Activated CD8-positive, alpha-beta memory T cell treated with anti-CD3 and anti-CD28 coated beads, Interleukin-2, amount 10 ng/mL, durations not matched to agents 7 days and 5 days (primary cell): Measurements from ENCODE around the gene POM121C. TPM values are rescaled to one million over a fixed set of nuclear protein-coding genes. Genes with fewer than 3 reads are reported as not detected.
"Not testable (repeated sequence)": the region's sequence is repeated elsewhere in the genome, so short reads cannot be mapped to it uniquely, and the experiment has no call there.

ENCODE experiments used
- ATAC-seq: fragments of 150-1000 bp; cut with Tn5 transposase; one replicate; pipeline ENCODE4 v1.10.0; 2021; ENCODE audit warnings: moderate library complexity
- CTCF ChIA-PET: fragments of 350-600 bp; sonication (Branson Sonifier 250); formaldehyde crosslinking; loops from one replicate; lab custom pipeline; 2021; ENCODE audit warnings: antibody characterized with exemption; lab: Charles Lee
- DNase-seq: peaks from one replicate; pipeline ENCODE4 v3.0.0-alpha.2; 2020
- H3K27ac Mint-ChIP-seq: one replicate; pipeline ENCODE4 v1.8.0; 2021; ENCODE audit warnings: mild to moderate bottlenecking, mixed read lengths
- H3K27me3 Mint-ChIP-seq: one replicate; pipeline ENCODE4 v1.8.0; 2021; ENCODE audit warnings: mixed read lengths
- H3K36me3 Mint-ChIP-seq: one replicate; pipeline ENCODE4 v1.8.0; 2021; ENCODE audit warnings: mild to moderate bottlenecking, mixed read lengths
- H3K4me1 Mint-ChIP-seq: one replicate; pipeline ENCODE4 v1.8.0; 2021; ENCODE audit warnings: mixed read lengths
- H3K4me3 Mint-ChIP-seq: one replicate; pipeline ENCODE4 v1.8.0; 2021; ENCODE audit warnings: mild to moderate bottlenecking, moderate library complexity, mixed read lengths
- H3K9me3 Mint-ChIP-seq: one replicate; pipeline ENCODE4 v1.8.0; 2022; ENCODE audit warnings: low read depth, mixed read lengths
- total RNA-seq, 2 experiments: library from RNA; stranded (reverse); gene quantifications; one replicate each; pipeline ENCODE4 v1.2.3, GENCODE V29; 2021

The POM121C gene
- total RNA-seq, result 10 to 100 TPM; 73.3 to 73.6 TPM

DNA sequence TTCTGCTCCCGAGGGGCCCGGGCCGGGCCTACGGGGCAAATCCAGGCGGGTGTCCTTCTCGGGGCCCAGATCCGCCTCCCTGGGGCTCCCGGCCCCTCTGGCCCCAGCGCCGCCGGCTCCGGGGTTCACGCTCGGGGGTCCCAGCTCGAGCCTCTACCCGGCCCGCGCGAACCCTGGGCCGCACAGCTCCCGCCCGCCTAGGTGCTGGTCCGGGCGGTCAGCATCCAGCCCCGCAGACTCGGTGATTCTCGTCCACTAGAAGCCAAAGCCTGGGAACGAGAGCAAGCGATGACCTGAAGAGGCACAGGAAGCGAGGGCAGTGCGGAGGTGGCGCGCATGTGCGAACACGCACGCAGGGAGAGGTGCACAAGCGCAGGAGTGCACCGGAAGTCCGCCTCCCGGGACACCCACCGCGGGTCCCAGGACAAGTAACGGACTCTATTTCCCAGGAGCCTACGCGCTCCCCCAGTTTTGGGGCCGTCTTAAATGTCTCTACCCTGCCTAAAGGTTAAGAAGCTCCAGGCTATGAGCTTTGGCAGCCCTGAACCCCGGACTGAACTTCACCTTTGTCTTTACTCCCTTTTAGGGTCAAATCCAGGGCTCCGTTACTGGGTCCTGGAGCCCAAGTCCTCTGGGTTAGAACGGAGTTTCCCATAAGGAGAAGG is at the start of gene POM121C:
Gene POM121C (minus strand): TSS at position 321 of the 665 bp plus-strand sequence. CDS start 44,803 bp downstream, outside the sequence.
- peaks cover 11% of the 10 kb centered on the region for H3K4me1 Mint-ChIP-seq
- CTCF ChIA-PET, H3K9me3 Mint-ChIP-seq, H3K27me3 Mint-ChIP-seq, H3K36me3 Mint-ChIP-seq: not testable (repeated sequence)
- DNase-seq (peak; percentile 94), ATAC-seq (peak; percentile 100)
- peak within 1 kb of the TSS; percentile 97 for H3K4me3 Mint-ChIP-seq
- H3K27ac Mint-ChIP-seq, result peak within 1 kb of the TSS; percentile 85

DNA sequence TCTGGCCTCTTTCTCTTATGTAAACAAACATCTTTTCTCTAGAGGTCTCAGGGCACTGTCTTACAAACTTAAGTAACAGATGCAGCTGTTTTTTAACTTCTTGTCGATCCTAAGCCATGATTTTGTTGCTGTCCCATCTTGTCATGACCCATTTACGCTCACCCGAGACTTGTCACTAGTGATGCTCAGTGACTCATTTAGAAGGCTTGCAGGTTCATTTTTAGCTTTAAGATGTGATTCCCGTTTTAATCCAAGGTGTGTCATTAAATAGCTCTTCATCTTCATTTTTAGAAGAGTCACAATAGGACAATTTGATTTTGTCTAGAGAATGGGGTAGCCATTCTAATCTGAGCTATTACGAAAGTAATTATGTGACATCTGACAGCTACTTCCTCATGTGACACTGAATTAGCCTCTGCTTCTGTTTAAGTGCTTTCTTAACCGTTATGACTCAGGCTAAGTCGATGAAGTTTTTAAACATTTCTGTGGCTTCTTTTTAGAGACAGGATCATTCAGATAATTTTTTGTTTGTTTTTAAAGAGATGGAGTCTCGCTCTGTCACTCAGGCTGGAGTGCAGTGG is 48.7 kb upstream of the POM121C start:
- Mint-ChIP-seq H3K27ac (peak overlapping the region; percentile 3), H3K36me3 (no peaks in the 10 kb centered on the region)

DNA sequence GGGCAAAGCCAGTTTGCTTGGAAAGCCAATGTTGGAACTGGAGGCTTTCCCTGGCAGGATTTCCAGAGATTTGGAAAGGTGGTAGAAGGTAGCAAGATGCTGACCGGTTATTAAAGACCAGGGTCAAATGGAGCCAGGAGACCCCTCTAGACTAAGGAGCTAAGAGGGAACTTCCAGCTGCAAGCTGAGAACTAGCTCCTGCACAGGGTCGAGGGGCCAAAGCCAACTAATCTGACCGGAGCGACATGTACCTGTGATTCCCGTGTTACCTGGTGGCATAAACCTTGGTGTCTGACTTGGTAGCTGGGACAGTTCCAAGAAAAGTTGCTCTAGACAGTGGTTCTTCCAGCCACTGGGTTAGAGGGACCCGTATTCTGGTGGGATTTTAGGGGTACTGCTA is 47.8 kb upstream of the POM121C start:
- H3K36me3 Mint-ChIP-seq, result no peaks in the 10 kb centered on the region
- peak; percentile 33 for DNase-seq
- H3K4me1 Mint-ChIP-seq, result peaks cover 9% of the 10 kb centered on the region
- CTCF ChIA-PET, result interaction anchor here (0.9 to 1.2 kb wide), 3 partner anchors 8 to 229 kb away, joined by 3 read pairs; no protein-coding TSS in a partner anchor
- no peak for ATAC-seq
- no peak overlapping the region for H3K4me3 Mint-ChIP-seq
- H3K27me3 Mint-ChIP-seq, result no peaks in the 10 kb centered on the region
- no peak overlapping the region for H3K27ac Mint-ChIP-seq
- H3K9me3 Mint-ChIP-seq, result no peaks in the 10 kb centered on the region

More for the DNA sequence above, 48.7 kb upstream of the POM121C start:
- ATAC-seq (peak; percentile 68), DNase-seq (peak; percentile 12)
- no peaks in the 10 kb centered on the region for H3K9me3 Mint-ChIP-seq
- CTCF ChIA-PET, result interaction anchor here (1.1 to 1.2 kb wide), 2 partner anchors 86 to 228 kb away, joined by 3 read pairs; no protein-coding TSS in a partner anchor
- no peaks in the 10 kb centered on the region for H3K27me3 Mint-ChIP-seq
- H3K4me3 Mint-ChIP-seq, result no peak overlapping the region
- H3K4me1 Mint-ChIP-seq, result peaks cover 9% of the 10 kb centered on the region

DNA sequence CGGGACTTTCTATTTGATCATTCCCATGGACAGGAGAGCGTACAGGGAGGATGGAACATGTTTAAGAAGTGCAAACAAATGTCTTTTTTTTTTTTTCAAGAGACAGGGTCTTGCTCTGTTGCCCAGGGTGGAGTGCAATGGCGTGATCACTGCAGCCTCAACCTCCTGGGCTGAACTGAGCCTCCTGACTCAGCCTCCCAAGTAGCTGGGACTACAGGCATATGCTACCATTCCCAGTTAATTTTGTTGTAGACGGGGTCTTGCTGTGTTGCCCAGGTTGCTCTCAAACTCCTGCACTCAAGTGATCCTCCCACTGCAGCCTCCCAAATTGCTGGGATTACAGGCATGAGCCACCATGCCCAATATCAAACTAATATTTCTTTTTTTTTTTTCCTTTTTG is 46.5 kb upstream of the POM121C start:
- Mint-ChIP-seq H3K4me1 (peaks cover 12% of the 10 kb centered on the region), H3K27ac (no peak overlapping the region), H3K27me3 (no peaks in the 10 kb centered on the region), H3K4me3 (no peak overlapping the region), H3K9me3 (no peaks in the 10 kb centered on the region), H3K36me3 (no peaks in the 10 kb centered on the region)
- ATAC-seq (no peak), DNase-seq (peak; percentile 0)
- CTCF ChIA-PET, result no interaction called here

- DNase-seq (peak; percentile 5), ATAC-seq (no peak)
- Mint-ChIP-seq H3K27ac (no peak overlapping the region), H3K4me1 (peaks cover 18% of the 10 kb centered on the region), H3K36me3 (no peaks in the 10 kb centered on the region), H3K9me3 (no peaks in the 10 kb centered on the region), H3K4me3 (no peak overlapping the region), H3K27me3 (no peaks in the 10 kb centered on the region)
- CTCF ChIA-PET, result interaction anchor here (0.5 to 0.7 kb wide), 2 partner anchors 94 to 509 kb away, joined by 3 read pairs; no protein-coding TSS in a partner anchor
These were observed 45.3 kb upstream of the POM121C start for GRCh38 chr7:75531359-75531821.

DNA sequence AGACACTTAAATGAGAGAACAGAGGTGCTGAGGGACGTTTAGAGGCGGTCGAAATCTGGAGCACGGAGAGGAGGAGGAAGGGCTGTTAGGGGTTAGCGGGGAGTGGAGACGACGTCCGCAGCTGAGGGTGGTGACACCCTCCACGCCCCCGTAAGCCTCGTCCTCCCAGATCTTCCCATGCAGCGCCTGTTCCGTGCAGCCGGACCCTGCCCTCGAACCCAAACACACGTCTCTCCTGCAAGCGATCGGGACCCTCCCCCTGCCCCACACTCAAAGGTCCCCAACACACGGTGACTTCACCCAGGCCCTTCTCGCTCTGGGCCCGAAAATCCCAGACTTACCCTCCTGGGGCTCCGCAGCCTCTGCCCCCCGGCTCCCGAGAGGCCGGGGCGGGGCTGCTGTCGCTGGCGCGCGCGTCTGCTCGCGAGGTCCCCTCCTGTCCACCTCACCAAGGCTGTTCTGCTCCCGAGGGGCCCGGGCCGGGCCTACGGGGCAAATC is 41.2 kb upstream of the POM121C start:
- peak overlapping the region; percentile 91 for H3K27ac Mint-ChIP-seq
- not testable (repeated sequence) for ATAC-seq, H3K27me3 Mint-ChIP-seq, H3K9me3 Mint-ChIP-seq
- DNase-seq, result peak; percentile 48
- H3K4me3 Mint-ChIP-seq, result peak overlapping the region; percentile 93
- peaks cover 26% of the 10 kb centered on the region for H3K4me1 Mint-ChIP-seq
- peaks cover 28% of the 10 kb centered on the region for H3K36me3 Mint-ChIP-seq
- CTCF ChIA-PET, result interaction anchor here (0.6 kb wide), 1 partner anchor 673 kb away, joined by 3 read pairs; no protein-coding TSS in a partner anchor

GRCh38 chr7:75521727-75522126 is 35.6 kb upstream of the POM121C start:
- CTCF ChIA-PET, H3K4me3 Mint-ChIP-seq, H3K9me3 Mint-ChIP-seq, ATAC-seq, H3K27ac Mint-ChIP-seq, DNase-seq, H3K27me3 Mint-ChIP-seq: not testable (repeated sequence)
- H3K4me1 Mint-ChIP-seq, result peaks cover 23% of the 10 kb centered on the region
- peaks cover 54% of the 10 kb centered on the region for H3K36me3 Mint-ChIP-seq

- H3K9me3 Mint-ChIP-seq, H3K27me3 Mint-ChIP-seq, ATAC-seq, DNase-seq, H3K27ac Mint-ChIP-seq, H3K4me1 Mint-ChIP-seq, H3K4me3 Mint-ChIP-seq, CTCF ChIA-PET: not testable (repeated sequence)
- peaks cover 43% of the 10 kb centered on the region for H3K36me3 Mint-ChIP-seq
These were observed 32.7 kb upstream of the POM121C start for GRCh38 chr7:75518842-75519241.

DNA sequence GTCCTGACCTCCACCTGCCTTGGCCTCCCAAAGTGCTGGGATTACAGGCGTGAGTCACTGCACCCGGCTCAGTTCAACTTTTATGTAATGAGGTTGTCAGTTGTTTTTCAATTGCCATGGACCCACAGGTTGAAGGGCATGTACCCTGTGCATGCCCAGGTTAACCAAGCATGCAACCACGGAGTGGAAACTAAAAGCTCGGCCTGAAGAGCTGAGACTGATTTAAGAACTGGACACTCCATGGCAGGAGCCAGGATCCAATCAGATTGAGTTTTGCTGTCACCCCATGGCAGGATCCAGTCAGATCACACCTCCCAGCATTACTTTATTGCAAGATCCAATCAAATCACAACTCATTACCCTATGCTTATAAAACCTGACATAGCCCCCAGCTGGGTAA is 22.9 kb upstream of the POM121C start:
- H3K27ac Mint-ChIP-seq, H3K9me3 Mint-ChIP-seq, CTCF ChIA-PET, ATAC-seq, H3K4me1 Mint-ChIP-seq, H3K27me3 Mint-ChIP-seq, H3K4me3 Mint-ChIP-seq, DNase-seq, H3K36me3 Mint-ChIP-seq: not testable (repeated sequence)

- CTCF ChIA-PET, H3K27ac Mint-ChIP-seq, H3K36me3 Mint-ChIP-seq, H3K9me3 Mint-ChIP-seq, ATAC-seq, H3K4me3 Mint-ChIP-seq, H3K4me1 Mint-ChIP-seq, H3K27me3 Mint-ChIP-seq, DNase-seq: not testable (repeated sequence)
These were observed 5.9 kb upstream of the POM121C start, which contains the start of gene SPDYE5 for GRCh38 chr7:75492020-75492419. SPDYE5 (plus strand) TSS chr7:75492320; CDS start chr7:75494048, 1,728 bp downstream.

GRCh38 chr7:75485355-75485978 is 632 bp downstream of the POM121C start:
- ATAC-seq (peak; percentile 25), DNase-seq (peak; percentile 43)
- Mint-ChIP-seq H3K27ac (peak overlapping the region; percentile 85), H3K4me3 (peak overlapping the region; percentile 97), H3K4me1 (peaks cover 11% of the 10 kb centered on the region)
- H3K9me3 Mint-ChIP-seq, H3K36me3 Mint-ChIP-seq, H3K27me3 Mint-ChIP-seq, CTCF ChIA-PET: not testable (repeated sequence)

DNA sequence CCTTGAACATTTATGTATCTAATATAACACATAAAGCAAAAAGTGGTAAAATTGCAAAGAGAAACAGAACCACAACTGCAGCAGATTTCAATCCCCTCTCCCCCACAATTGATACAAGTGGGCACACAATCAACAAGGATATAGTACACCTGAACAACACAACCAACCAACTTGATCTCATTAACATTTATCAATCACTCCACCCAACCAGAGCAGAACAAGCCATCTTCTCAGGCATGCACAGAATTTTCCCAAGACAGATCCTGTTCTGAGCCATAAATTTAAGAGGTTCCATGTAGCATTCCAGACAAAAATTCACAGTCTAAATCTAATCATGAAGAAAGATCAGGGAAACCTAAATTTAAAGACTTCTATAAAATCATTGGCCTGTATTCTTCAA is 5.8 kb downstream of the POM121C start:
- H3K27me3 Mint-ChIP-seq, H3K4me1 Mint-ChIP-seq, H3K9me3 Mint-ChIP-seq, DNase-seq, ATAC-seq, CTCF ChIA-PET, H3K36me3 Mint-ChIP-seq, H3K4me3 Mint-ChIP-seq, H3K27ac Mint-ChIP-seq: not testable (repeated sequence)

DNA sequence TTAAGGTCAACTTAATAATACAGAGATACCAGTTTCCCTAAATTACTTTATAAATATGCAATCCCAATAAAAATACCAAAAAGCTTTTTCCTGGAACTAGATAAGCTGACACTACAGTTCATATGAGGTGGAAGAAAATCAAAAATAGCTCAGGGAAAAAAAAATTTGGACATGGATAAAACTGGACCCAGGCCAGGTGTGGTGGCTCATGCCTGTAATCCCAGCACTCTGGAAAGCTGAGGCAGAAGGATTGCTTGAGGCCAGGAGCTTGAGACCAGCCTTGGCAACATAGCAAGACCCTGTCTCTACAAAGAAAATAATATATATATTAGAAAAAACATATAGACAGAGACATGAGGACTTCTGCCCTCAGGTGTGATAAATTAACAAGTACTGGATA is 8.6 kb downstream of the POM121C start:
- H3K4me1 Mint-ChIP-seq, CTCF ChIA-PET, H3K27ac Mint-ChIP-seq, DNase-seq, ATAC-seq, H3K4me3 Mint-ChIP-seq, H3K27me3 Mint-ChIP-seq, H3K9me3 Mint-ChIP-seq: not testable (repeated sequence)
- H3K36me3 Mint-ChIP-seq, result peaks cover 16% of the 10 kb centered on the region
